Breast epithelium (tissue), 3 donors: ENCODE results near the gene CYP24A1.

ENCODE experiments used
- POLR2A ChIP-seq: fragments of 450-650 bp; IDR thresholded peaks from one replicate; pipeline ENCODE4 v1.6.1; 2016; ENCODE audit warnings: antibody characterized with exemption, mild to moderate bottlenecking, moderate library complexity
- POLR2AphosphoS5 ChIP-seq, 3 donors: sonication (generic); formaldehyde crosslinking; IDR thresholded peaks; one replicate each; pipeline ENCODE4 v1.6.1; 2017; ENCODE audit warnings: antibody characterized with exemption in 3 of 3
- TF ChIP-seq, protein P1 (sequence below), 3 donors: fragments of 450-650 bp; IDR thresholded peaks; one replicate each; pipeline ENCODE4 v1.5.1; 2016 to 2017; ENCODE audit warnings: antibody characterized with exemption in 3 of 3, mild to moderate bottlenecking in 3 of 3, moderate library complexity in 3 of 3

DNA sequence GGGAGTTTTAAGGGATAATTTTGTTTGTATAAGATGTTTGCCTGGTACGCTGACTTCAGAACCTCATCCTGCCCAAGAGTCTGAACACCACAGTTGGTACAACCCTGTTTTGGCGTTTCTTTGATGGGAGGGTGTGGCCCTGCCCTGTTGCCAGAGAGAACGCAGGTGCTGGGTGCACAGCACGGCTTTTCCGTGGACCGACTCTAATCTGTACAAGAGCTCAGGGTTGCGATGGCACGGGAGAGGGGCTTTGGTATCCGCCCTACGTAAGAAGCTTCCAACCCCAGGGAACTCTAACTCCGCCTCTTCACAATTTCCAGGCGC lies 1.3 kb downstream of the CYP24A1 start:
- TF ChIP-seq, protein P1, sequence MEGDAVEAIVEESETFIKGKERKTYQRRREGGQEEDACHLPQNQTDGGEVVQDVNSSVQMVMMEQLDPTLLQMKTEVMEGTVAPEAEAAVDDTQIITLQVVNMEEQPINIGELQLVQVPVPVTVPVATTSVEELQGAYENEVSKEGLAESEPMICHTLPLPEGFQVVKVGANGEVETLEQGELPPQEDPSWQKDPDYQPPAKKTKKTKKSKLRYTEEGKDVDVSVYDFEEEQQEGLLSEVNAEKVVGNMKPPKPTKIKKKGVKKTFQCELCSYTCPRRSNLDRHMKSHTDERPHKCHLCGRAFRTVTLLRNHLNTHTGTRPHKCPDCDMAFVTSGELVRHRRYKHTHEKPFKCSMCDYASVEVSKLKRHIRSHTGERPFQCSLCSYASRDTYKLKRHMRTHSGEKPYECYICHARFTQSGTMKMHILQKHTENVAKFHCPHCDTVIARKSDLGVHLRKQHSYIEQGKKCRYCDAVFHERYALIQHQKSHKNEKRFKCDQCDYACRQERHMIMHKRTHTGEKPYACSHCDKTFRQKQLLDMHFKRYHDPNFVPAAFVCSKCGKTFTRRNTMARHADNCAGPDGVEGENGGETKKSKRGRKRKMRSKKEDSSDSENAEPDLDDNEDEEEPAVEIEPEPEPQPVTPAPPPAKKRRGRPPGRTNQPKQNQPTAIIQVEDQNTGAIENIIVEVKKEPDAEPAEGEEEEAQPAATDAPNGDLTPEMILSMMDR (IDR thresholded peaks at IDR 0.05): no peak
- no peak for TF ChIP-seq POLR2A
- no peak for TF ChIP-seq POLR2AphosphoS5 (IDR thresholded peaks at IDR 0.05)
